Muscle layer of duodenum (tissue), 2 donors: ENCODE results near the gene FADS2.

Experiments used
- H3K27ac ChIP-seq: one replicate; pipeline ENCODE4 v1.7.0; 2013; ENCODE audit warnings: mild to moderate bottlenecking, low read length
- H3K27me3 ChIP-seq: one replicate; pipeline ENCODE4 v1.7.0; 2013; ENCODE audit warnings: low read depth, mild to moderate bottlenecking, control low read depth, low read length
- H3K36me3 ChIP-seq, 2 donors: one replicate each; pipeline ENCODE4 v1.7.0; 2013; ENCODE audit warnings: low read length in 2 of 2, control low read depth in 1 of 2, mild to moderate bottlenecking in 1 of 2; ENCODE audit not compliant: insufficient read depth in 2 of 2, control insufficient read depth in 1 of 2
- H3K4me1 ChIP-seq, 2 donors: one replicate each; pipeline ENCODE4 v1.7.0; 2013; ENCODE audit warnings: low read length in 2 of 2, mild to moderate bottlenecking in 2 of 2, control low read depth in 1 of 2, moderate library complexity in 1 of 2; ENCODE audit not compliant: insufficient read depth in 2 of 2, control insufficient read depth in 1 of 2
- H3K4me3 ChIP-seq, 2 donors: one replicate each; pipeline ENCODE4 v1.7.0; 2013; ENCODE audit warnings: low read length in 2 of 2, low read depth in 1 of 2, mild to moderate bottlenecking in 1 of 2
- H3K9me3 ChIP-seq, 2 donors: one replicate each; pipeline ENCODE4 v1.7.0; 2013; ENCODE audit warnings: low read length in 2 of 2, control low read depth in 1 of 2, mild to moderate bottlenecking in 1 of 2; ENCODE audit not compliant: control insufficient read depth in 1 of 2
- donor health status: healthy.

The FADS2 gene

DNA sequence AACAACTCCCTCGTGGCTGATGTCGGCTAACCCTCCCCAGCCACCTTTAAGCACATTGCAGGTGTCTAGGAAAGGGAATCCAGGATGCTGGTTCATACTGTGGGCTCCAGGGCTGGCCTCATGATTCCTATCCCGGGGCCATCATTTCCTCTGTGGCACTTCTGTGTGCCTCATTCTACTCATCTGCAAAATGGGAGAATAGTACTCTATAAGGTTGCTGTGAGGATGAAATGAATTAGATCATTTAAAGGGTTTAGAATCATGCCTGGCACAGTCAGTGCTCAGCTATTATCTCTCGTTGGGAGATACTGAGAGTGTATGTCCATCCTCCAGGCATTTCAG is 67.6 kb downstream of the FADS2 start:
- no peaks in the 10 kb centered on the region for H3K27me3 ChIP-seq
- H3K27ac ChIP-seq: no peak overlapping the region
- H3K4me1 ChIP-seq: peaks cover 0 to 16% of the 10 kb centered on the region in 2 donors
- H3K36me3 ChIP-seq: no peaks in the 10 kb centered on the region
- no peaks in the 10 kb centered on the region for H3K9me3 ChIP-seq
- H3K4me3 ChIP-seq: no peak overlapping the region

DNA sequence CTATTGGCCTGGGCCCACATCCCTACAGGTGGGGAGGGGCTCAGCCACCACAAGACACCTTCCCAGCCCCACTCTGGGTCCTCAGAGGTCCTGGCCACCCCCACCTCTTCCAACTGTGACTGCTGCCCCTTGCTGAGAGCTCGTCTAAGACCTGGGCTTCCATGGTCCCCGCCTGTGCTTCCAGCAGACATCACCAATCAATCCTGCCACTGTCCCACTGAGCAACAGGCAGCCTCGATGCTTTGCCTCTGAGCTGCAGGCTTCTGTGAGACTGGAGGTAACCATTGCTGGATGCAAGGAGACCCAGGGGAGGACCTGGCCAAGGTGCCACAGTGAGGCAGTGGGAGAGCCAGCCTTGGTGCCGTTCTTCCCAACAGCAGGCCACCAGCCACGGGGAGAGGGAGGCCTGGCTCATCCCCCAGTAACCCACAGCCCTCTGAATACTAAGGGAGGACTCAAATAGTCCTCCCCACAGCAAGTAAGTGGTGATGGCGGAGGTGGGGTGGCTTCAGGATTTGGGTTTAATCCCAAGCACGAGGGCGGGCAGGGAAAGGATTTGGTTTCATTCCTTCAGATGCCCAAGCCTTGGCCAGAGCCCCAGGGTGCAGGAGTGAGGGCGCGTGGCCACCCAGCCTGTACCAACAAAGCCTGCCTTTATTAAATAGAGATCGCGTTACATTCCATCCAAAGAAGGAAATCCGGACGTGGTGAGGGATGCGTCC is 68.7 kb downstream of the FADS2 start:
- Histone ChIP-seq H3K36me3 (peaks cover 0 to 3% of the 10 kb centered on the region in 2 donors), H3K4me3 (no peak overlapping the region), H3K27me3 (no peaks in the 10 kb centered on the region), H3K9me3 (no peaks in the 10 kb centered on the region), H3K27ac (no peak overlapping the region), H3K4me1 (peaks cover 0 to 13% of the 10 kb centered on the region in 2 donors)

DNA sequence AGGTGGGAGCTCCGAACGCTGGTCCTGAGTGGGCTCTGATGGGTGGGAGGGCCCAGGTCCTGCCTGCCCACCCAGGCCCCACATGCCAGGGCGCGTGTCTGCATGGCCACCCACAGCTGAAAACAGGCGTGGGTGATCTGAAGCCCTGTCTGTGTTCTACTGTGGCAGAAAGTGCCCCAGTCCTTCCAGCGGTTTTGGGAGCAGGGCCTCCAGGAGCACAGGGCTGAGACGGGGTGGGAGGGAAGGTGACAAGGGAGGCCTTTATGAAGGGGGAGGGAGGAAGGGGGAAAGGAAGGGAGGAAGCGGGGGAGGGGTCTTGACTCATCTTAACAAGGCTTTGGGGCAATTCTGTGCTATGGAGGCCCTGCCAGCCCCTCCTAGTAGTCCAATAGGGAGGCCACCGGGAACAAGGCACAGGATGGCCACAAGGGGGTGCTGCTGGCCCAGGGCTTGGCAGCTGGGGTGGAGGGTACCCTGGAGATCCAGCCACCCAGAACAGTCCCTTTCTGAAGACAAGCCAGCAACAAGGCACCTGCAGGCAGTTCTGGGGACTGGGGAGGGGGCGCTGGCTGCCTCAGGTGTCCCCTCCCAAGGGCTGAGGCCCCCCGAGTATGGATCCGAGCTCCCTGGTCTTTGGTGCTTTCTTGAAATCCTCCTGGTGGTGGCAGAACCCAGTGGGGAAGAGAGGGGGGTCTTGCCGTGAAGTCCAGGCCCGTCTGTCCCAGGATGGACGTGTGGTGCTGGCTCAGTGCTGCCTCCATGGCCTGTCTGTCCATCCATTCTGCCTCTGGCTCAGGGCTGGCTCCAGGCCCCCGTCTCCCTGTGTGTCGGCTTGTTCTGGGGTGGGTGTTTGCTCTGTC is 69.5 kb downstream of the FADS2 start:
- no peak overlapping the region for H3K27ac ChIP-seq
- H3K9me3 ChIP-seq: no peaks in the 10 kb centered on the region
- no peaks in the 10 kb centered on the region for H3K27me3 ChIP-seq
- H3K4me1 ChIP-seq: peaks cover 0 to 13% of the 10 kb centered on the region in 2 donors
- H3K36me3 ChIP-seq: peaks cover 0 to 8% of the 10 kb centered on the region in 2 donors
- H3K4me3 ChIP-seq: no peak overlapping the region

DNA sequence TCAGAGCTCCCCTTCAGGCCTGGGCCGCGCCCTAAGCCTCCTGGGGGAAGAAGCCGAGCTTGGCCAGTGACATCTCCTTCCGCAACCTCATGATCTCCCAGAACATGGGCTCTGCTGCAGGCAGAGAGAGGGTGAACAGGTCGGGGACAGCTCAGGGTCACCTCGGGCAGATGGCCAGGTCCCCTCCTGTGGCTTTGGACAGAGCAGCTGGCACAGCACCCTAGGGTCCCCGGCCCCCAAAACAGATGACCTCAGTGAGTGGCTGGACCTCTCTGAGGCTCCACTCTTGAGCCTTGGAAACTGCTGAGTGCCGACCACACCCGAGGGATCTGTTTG is 70.1 kb downstream of the FADS2 start:
- Histone ChIP-seq H3K27ac (no peak overlapping the region), H3K9me3 (no peaks in the 10 kb centered on the region), H3K27me3 (no peaks in the 10 kb centered on the region), H3K36me3 (peaks cover 0 to 12% of the 10 kb centered on the region in 2 donors), H3K4me3 (no peak overlapping the region), H3K4me1 (peaks cover 0 to 13% of the 10 kb centered on the region in 2 donors)

DNA sequence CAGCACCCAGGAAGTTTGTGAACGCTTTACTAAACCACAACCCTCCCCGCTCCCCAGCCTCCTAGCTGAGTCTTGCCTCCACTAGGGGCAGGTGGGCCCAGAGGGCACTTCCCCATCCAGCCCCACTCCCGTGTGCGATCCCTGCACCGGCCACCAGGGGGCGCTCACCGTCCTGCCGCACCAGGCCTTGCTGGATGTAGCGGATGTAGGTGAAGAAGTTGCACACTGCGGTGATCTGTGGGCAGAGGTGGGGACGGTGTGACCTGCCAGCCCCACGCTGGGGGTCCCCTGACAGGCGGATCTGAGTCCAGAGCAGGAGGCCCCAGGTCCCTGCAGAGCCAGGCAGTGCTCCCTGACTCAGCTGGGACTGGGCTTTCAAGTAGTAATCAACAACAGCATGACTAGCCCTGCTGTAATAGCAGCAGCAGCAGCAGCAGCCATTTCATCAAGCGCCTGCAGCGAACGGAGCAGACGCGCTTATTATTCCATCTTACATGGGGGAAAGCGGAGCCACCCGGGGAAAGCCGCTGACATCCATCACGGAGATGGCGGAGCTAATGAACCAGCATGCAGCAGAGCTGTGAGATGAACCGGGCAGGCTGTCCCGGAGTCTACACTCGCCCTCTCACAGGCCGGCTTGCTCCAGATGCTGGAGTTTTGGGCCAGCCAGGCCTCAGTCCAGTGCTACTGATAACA is 71.2 kb downstream of the FADS2 start:
- no peak overlapping the region for H3K27ac ChIP-seq
- no peaks in the 10 kb centered on the region for H3K9me3 ChIP-seq
- H3K36me3 ChIP-seq: peaks cover 0 to 19% of the 10 kb centered on the region in 2 donors
- H3K4me3 ChIP-seq: no peak overlapping the region
- H3K27me3 ChIP-seq: no peaks in the 10 kb centered on the region
- H3K4me1 ChIP-seq: peaks cover 0 to 13% of the 10 kb centered on the region in 2 donors

DNA sequence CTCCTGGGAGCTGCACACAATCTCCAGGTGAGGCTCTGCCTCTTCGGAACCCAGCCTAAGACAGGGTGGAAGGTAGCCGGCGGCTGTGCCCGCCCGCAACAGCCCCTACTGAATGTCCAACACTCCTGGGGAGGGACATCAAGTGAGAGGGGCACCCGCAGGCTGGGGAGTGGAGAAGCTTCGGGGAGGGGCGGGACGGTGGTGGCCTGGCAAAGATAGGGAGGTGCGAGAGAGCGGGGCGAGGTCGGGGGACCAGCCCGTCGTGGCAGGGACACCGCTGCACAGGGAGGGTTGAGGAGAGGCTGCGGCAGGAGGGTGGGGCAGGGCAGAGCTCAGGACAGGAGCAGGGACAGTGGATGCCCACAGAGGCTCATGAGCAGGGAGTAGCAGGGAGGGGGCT is 72.2 kb downstream of the FADS2 start:
- Histone ChIP-seq H3K27me3 (no peaks in the 10 kb centered on the region), H3K4me3 (no peak overlapping the region), H3K36me3 (peaks cover 0 to 25% of the 10 kb centered on the region in 2 donors), H3K9me3 (no peaks in the 10 kb centered on the region), H3K27ac (no peak overlapping the region), H3K4me1 (peaks cover 0 to 13% of the 10 kb centered on the region in 2 donors)

DNA sequence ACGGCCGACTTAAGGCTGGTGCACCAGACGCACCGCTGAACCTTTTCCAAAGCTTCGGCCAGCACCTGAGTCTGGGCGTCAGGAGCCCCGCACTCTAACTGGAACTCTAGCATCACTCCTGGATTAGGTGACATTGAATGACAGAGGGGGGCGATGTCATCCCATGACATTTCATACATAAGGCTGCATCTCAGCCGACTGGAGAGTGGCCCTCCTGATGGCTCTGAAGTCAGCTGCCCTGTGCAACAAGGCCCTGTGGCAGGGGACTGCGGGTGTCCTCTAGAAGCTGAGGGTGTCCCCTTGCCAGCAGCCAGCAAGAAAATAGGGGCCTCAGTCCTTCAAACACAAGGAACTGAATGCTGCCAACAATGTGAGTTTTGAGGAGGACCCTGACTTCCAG is 73.3 kb downstream of the FADS2 start:
- Histone ChIP-seq H3K27me3 (no peaks in the 10 kb centered on the region), H3K36me3 (peaks cover 0 to 37% of the 10 kb centered on the region in 2 donors), H3K9me3 (no peaks in the 10 kb centered on the region), H3K4me3 (no peak overlapping the region), H3K27ac (no peak overlapping the region), H3K4me1 (peaks cover 0 to 13% of the 10 kb centered on the region in 2 donors)

DNA sequence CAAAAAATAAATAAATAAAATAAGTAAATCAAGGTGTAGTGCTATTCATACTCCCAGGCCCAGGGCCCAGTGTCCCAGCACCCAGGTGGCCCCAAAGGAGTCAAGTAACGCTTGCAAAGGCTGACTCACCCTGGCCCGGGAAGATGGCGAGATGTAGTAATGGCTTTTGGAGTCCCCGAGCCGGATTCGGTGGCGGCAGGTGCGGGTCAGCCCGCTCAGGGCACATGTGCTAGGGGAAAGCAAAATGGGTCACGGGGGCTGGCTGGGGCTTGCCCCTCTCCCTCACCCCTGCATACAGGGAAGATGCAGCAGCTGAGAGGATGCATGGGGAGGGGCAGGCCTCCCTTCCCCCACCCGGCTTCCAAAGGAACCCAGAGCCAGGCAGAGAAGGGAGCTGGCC is 74.2 kb downstream of the FADS2 start:
- no peaks in the 10 kb centered on the region for H3K27me3 ChIP-seq
- H3K9me3 ChIP-seq: no peaks in the 10 kb centered on the region
- peaks cover 3 to 46% of the 10 kb centered on the region in 2 donors for H3K36me3 ChIP-seq
- no peak overlapping the region for H3K4me3 ChIP-seq
- H3K27ac ChIP-seq: no peak overlapping the region
- peaks cover 0 to 13% of the 10 kb centered on the region in 2 donors for H3K4me1 ChIP-seq

DNA sequence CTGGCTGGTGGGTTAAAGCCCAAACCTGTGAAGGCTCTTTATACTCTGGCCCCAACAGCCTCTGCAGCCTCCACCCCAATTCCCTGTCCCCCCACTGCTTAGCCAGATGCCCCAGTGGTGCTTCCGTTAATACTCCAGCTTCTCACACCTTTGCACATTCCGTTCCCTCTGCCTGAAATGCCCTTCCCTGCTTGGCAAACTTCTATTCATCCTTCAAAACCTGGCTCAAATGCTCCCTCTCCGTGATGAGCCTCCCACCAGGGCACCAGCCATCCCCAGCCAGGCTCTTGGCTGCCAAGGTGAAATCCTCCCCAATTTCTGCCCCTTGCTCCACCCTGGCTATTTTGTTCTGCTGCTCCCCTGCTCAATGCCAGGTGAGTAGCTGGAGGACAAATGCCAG is 75.7 kb downstream of the FADS2 start:
- Histone ChIP-seq H3K27me3 (no peaks in the 10 kb centered on the region), H3K9me3 (no peaks in the 10 kb centered on the region), H3K27ac (no peak overlapping the region), H3K4me3 (no peak overlapping the region), H3K4me1 (peaks cover 4 to 12% of the 10 kb centered on the region in 2 donors), H3K36me3 (peaks cover 8 to 49% of the 10 kb centered on the region in 2 donors)

DNA sequence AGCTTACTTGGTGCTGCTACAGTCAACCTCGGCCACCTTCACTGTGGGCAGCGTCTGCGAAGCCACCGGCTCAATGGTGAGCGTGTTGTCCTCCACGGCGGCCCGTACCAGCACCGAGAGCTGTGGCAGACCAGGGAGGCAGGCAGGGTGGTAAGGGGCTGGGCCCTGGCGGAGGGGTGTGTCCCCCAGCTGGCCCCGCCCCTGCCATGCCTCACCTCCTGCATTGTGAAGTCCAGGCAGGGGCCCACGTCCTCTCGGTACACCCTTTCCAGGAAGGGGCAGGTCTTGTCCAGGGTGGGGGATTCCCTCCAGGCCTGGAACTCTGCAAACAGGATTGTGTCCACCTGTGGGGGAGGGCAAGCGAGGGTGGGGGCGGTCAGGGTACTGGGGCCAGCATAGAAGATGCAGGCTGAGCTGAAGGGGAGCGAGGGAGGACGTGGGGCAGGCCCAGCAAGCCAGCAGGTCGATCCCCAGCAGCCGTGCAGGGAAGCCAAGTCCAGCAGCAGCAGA is 76.5 kb downstream of the FADS2 start:
- Histone ChIP-seq H3K4me3 (no peak overlapping the region), H3K4me1 (peaks cover 4 to 13% of the 10 kb centered on the region in 2 donors), H3K9me3 (no peaks in the 10 kb centered on the region), H3K27ac (no peak overlapping the region), H3K36me3 (peaks cover 8 to 49% of the 10 kb centered on the region in 2 donors), H3K27me3 (no peaks in the 10 kb centered on the region)

DNA sequence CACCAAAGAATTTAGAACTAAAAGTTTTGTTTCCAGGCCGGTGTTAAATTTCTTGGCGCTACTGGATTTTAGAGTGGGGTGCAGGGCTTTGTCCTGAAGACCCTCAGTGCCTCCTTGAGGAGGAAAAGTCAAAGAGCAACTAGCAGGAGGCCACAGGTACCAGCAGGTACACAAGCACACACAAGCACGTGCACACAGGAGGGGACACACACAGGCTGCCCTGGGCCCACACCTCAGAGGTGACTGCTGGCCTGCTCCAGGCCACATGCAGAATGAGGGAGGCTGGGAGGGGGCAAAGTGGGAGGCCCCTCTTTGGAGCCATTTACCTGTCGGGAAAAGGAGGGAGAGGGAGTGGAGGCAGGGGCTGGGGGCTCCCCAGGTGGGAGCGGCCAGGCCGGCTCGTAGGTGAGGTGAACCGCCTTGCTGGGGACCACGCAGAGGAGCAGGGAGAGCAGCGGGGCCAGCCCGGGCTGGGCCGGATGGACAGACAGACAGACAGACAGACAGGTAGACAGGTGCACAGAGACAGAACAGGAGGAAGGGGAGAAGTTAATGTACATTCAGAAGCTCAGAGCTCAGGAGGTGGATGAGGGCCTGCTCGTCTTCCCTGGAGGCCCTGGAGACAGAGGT is 77.1 kb downstream of the FADS2 start:
- Histone ChIP-seq H3K36me3 (peaks cover 8 to 49% of the 10 kb centered on the region in 2 donors), H3K9me3 (no peaks in the 10 kb centered on the region), H3K27ac (no peak overlapping the region), H3K4me1 (peaks cover 4 to 13% of the 10 kb centered on the region in 2 donors), H3K27me3 (no peaks in the 10 kb centered on the region), H3K4me3 (no peak overlapping the region)
